ENCODE results near the gene CHST12. TPM values are rescaled to one million over a fixed set of nuclear protein-coding genes. Genes with fewer than 3 reads are reported as not detected.

Gene CHST12
- total and polyA plus RNA-seq, 2 donors (not counting 1 experiment from before 2014, with no cell fraction given) = 25.4 to 27.1 TPM

- H3K9ac ChIP-seq (ENCODE audit: low read length) = no peak overlapping the region
- H3K27ac ChIP-seq (ENCODE audit: low read length in 2 of 2) = no peak overlapping the region
- no peak for ATAC-seq (ENCODE audit: low read depth)
- H4K20me1 ChIP-seq (ENCODE audit: control insufficient read depth, insufficient read depth, low read length, poor library complexity, severe bottlenecking) = peaks cover 71% of the 10 kb centered on the region
- peaks cover 31% of the 10 kb centered on the region for H3K4me1 Mint-ChIP-seq
- no peak overlapping the region for H3K4me3 Mint-ChIP-seq
- no peaks in the 10 kb centered on the region for H3K9me3 ChIP-seq (ENCODE audit: control extremely low read depth in 1 of 3, control insufficient read depth in 2 of 3, insufficient read depth in 1 of 3, low read length in 2 of 3)
- H3K27me3 Mint-ChIP-seq = no peaks in the 10 kb centered on the region
- 100% methylated on average over 3 of the region's 6 CpGs for WGBS (ENCODE audit: insufficient coverage)
- intact Hi-C loops (cut with micrococcal nuclease) = no loop called here
- H3K27me3 ChIP-seq (replicated peaks in 1 of 4; ENCODE audit: control extremely low read depth in 1 of 4, control insufficient read depth in 3 of 4, insufficient read depth in 4 of 4, low read length in 3 of 4) = no peaks in the 10 kb centered on the region
- H3K79me2 ChIP-seq (ENCODE audit: control insufficient read depth, insufficient read depth, low read length) = peaks cover 74% of the 10 kb centered on the region
- H2AFZ ChIP-seq (ENCODE audit: insufficient read depth, low read depth, low read length, poor library complexity, severe bottlenecking) = no peak overlapping the region
- H3K4me3 ChIP-seq (ENCODE audit: control extremely low read depth in 1 of 5, extremely low read depth in 1 of 5, insufficient read depth in 1 of 5, low read depth in 2 of 5, low read length in 4 of 5) = no peak overlapping the region
- TF ChIP-seq EZH2 (IDR thresholded peaks at IDR 0.05; ENCODE audit: borderline replicate concordance, insufficient read depth, low read depth, low read length, poor library complexity, severe bottlenecking) (no peak), CTCF (IDR thresholded peaks at IDR 0.05) (no peak)
- no peak for DNase-seq
- H3K4me1 ChIP-seq (ENCODE audit: control insufficient read depth in 2 of 2, insufficient read depth in 2 of 2, low read length in 2 of 2) = peaks cover 14 to 16% of the 10 kb centered on the region in 2 donors
- ChIA-PET CTCF (interaction anchor here (0.5 to 4.4 kb wide), 2 partner anchors 13 to 481 kb away, joined by 3 to 21 read pairs; no protein-coding TSS in a partner anchor), POLR2A (interaction anchor here (0.7 kb wide), 1 partner anchor 1354 kb away, joined by 3 read pairs; no protein-coding TSS in a partner anchor)
- H3K9me3 Mint-ChIP-seq (ENCODE audit: insufficient read depth) = no peaks in the 10 kb centered on the region
- no peak overlapping the region for H3K27ac Mint-ChIP-seq
- H3K36me3 ChIP-seq (replicated peaks in 1 of 2; ENCODE audit: control extremely low read depth in 1 of 2, control insufficient read depth in 1 of 2, extremely low read depth in 1 of 2, insufficient read depth in 2 of 2, low read length in 1 of 2) = peaks cover 1 to 68% of the 10 kb centered on the region in 2 experiments
- H3K4me2 ChIP-seq (replicated peaks; ENCODE audit: low read depth, low read length, poor library complexity, severe bottlenecking) = no peak overlapping the region
Observed at GRCh38 chr7:2360796-2361195, 42.6 kb upstream of the CHST12 start.

- DNase-seq = no peak
- no peaks in the 10 kb centered on the region for H3K9me3 Mint-ChIP-seq (ENCODE audit: insufficient read depth)
- no peaks in the 10 kb centered on the region for H3K27me3 Mint-ChIP-seq
- no peak overlapping the region for H3K4me3 Mint-ChIP-seq
- no peaks in the 10 kb centered on the region for H3K27me3 ChIP-seq (replicated peaks in 1 of 4; ENCODE audit: control extremely low read depth in 1 of 4, control insufficient read depth in 3 of 4, insufficient read depth in 4 of 4, low read length in 3 of 4)
- WGBS (ENCODE audit: insufficient coverage) = 97% methylated on average over 25 of the region's 27 CpGs
- no peak overlapping the region for H3K9ac ChIP-seq (ENCODE audit: low read length)
- CTCF ChIA-PET = interaction anchor here (4.4 kb wide), 1 partner anchor 14 kb away, joined by 21 read pairs; no protein-coding TSS in a partner anchor
- peaks cover 21% of the 10 kb centered on the region for H3K4me1 Mint-ChIP-seq
- H3K27ac Mint-ChIP-seq = no peak overlapping the region
- no peak for ATAC-seq (ENCODE audit: low read depth)
- H3K4me3 ChIP-seq (ENCODE audit: control extremely low read depth in 1 of 5, extremely low read depth in 1 of 5, insufficient read depth in 1 of 5, low read depth in 2 of 5, low read length in 4 of 5) = no peak overlapping the region
- peaks cover 58% of the 10 kb centered on the region for H4K20me1 ChIP-seq (ENCODE audit: control insufficient read depth, insufficient read depth, low read length, poor library complexity, severe bottlenecking)
- H3K27ac ChIP-seq (ENCODE audit: low read length in 2 of 2) = no peak overlapping the region
- no peak overlapping the region for H2AFZ ChIP-seq (ENCODE audit: insufficient read depth, low read depth, low read length, poor library complexity, severe bottlenecking)
- H3K79me2 ChIP-seq (ENCODE audit: control insufficient read depth, insufficient read depth, low read length) = peaks cover 66% of the 10 kb centered on the region
- H3K9me3 ChIP-seq (ENCODE audit: control extremely low read depth in 1 of 3, control insufficient read depth in 2 of 3, insufficient read depth in 1 of 3, low read length in 2 of 3) = no peaks in the 10 kb centered on the region
- TF ChIP-seq EZH2 (IDR thresholded peaks at IDR 0.05; ENCODE audit: borderline replicate concordance, insufficient read depth, low read depth, low read length, poor library complexity, severe bottlenecking) (no peak), CTCF (IDR thresholded peaks at IDR 0.05) (no peak)
- POLR2A ChIA-PET = no interaction called here
- H3K4me1 ChIP-seq (ENCODE audit: control insufficient read depth in 2 of 2, insufficient read depth in 2 of 2, low read length in 2 of 2) = no peaks in the 10 kb centered on the region
- peaks cover 0 to 75% of the 10 kb centered on the region in 2 experiments for H3K36me3 ChIP-seq (replicated peaks in 1 of 2; ENCODE audit: control extremely low read depth in 1 of 2, control insufficient read depth in 1 of 2, extremely low read depth in 1 of 2, insufficient read depth in 2 of 2, low read length in 1 of 2)
- intact Hi-C loops (cut with micrococcal nuclease) = no loop called here
- H3K4me2 ChIP-seq (replicated peaks; ENCODE audit: low read depth, low read length, poor library complexity, severe bottlenecking) = no peak overlapping the region
Observed at GRCh38 chr7:2362385-2363088, 40.9 kb upstream of the CHST12 start.
